OCI-LY3 (cell line): ENCODE data around the gene MXD3.
"Not testable (repeated sequence)": the region's sequence is repeated elsewhere in the genome, so short reads cannot be mapped to it uniquely, and the experiment has no call there.

Experiments used
- H2AFZ ChIP-seq: fragments of 200-600, 300-600 bp; shearing (Covaris generic); 2 replicates; pipeline ENCODE4 v1.6.0; 2014; ENCODE audit warnings: antibody characterized with exemption, low read depth, low read length
- H3K27ac ChIP-seq: fragments of 200-600, 300-600 bp; sonication (generic); 2 replicates; pipeline ENCODE4 v1.5.1; 2014; ENCODE audit warnings: mild to moderate bottlenecking, low read length, moderate library complexity, mixed read lengths
- H3K27me3 ChIP-seq: fragments of 200-600, 300-600 bp; sonication (generic); 2 replicates; pipeline ENCODE4 v1.6.1; 2014; ENCODE audit warnings: low read depth, low read length, mixed read lengths
- H3K36me3 ChIP-seq: fragments of 200-600, 300-600 bp; sonication (generic); replicated peaks from 2 replicates; pipeline ENCODE3; 2014; ENCODE audit warnings: low read depth, low read length, mixed read lengths
- H3K4me1 ChIP-seq: fragments of 300-600, 200-600 bp; sonication (generic); 2 replicates; pipeline ENCODE4 v1.6.1; 2014; ENCODE audit warnings: low read length, mixed read lengths
- H3K4me2 ChIP-seq: fragments of 200-600, 300-600 bp; sonication (generic); 2 replicates; pipeline ENCODE4 v1.6.1; 2014; ENCODE audit warnings: low read length, mixed read lengths
- H3K4me3 ChIP-seq: fragments of 300-600, 200-600 bp; sonication (generic); 2 replicates; pipeline ENCODE4 v1.5.1; 2014; ENCODE audit warnings: antibody characterized with exemption, mild to moderate bottlenecking, low read length, moderate library complexity
- H3K79me2 ChIP-seq: fragments of 300-600, 200-600 bp; shearing (Covaris generic); 2 replicates; pipeline ENCODE4 v1.6.1; 2014; ENCODE audit warnings: mild to moderate bottlenecking, low read length, mixed read lengths
- H3K9ac ChIP-seq: fragments of 300-600, 200-600 bp; shearing (Covaris generic); 2 replicates; pipeline ENCODE4 v1.6.0; 2014; ENCODE audit warnings: mild to moderate bottlenecking, low read length, moderate library complexity
- H3K9me3 ChIP-seq: fragments of 200-600, 300-600 bp; shearing (Covaris generic); 2 replicates; pipeline ENCODE4 v1.6.1; 2014; ENCODE audit warnings: low read length, mixed read lengths; ENCODE audit not compliant: insufficient read depth
- H4K20me1 ChIP-seq: fragments of 200-600, 300-600 bp; sonication (generic); 2 replicates; pipeline ENCODE4 v1.6.1; 2016; ENCODE audit warnings: low read length, mixed read lengths; ENCODE audit not compliant: insufficient read depth
- EZH2phosphoT487 ChIP-seq: fragments of 200-600 bp; shearing (Covaris generic); IDR thresholded peaks from 2 replicates; pipeline ENCODE4 v1.6.1; 2018; ENCODE audit warnings: antibody characterized with exemption, mixed run types, low read depth
- TF ChIP-seq, protein P1 (sequence below): fragments of 200-600, 300-600 bp; sonication (generic); IDR thresholded peaks from 2 replicates; pipeline ENCODE4 v1.5.1; 2014; ENCODE audit warnings: antibody characterized with exemption, low read length, low read depth

The MXD3 gene

DNA sequence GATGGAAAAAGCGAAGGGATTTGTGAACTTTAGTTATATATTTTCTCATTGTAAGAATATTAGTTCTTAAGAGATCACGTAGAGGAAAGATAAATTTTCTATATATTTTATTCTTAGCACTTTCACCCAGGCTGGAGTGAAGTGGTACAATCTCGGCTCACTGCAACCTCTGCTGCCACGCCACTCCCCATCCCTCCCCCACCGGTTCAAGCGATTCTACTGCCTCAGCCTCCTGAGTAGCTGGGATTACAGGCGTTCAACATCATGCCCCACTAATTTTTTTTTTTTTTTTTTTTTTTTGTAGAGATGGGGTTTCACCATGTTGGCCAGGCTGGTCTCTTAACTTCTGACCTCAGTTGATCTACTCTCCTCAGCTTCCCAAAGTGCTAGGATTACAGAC, 50.7 kb downstream of the MXD3 start:
- H3K27me3 ChIP-seq, result no peaks in the 10 kb centered on the region
- H3K9ac ChIP-seq, result no peak overlapping the region
- no peaks in the 10 kb centered on the region; the same call in 1 of the 2 replicates for H3K79me2 ChIP-seq
- H3K4me3 ChIP-seq, result no peak overlapping the region
- H2AFZ ChIP-seq, result no peak overlapping the region
- TF ChIP-seq, protein P1, sequence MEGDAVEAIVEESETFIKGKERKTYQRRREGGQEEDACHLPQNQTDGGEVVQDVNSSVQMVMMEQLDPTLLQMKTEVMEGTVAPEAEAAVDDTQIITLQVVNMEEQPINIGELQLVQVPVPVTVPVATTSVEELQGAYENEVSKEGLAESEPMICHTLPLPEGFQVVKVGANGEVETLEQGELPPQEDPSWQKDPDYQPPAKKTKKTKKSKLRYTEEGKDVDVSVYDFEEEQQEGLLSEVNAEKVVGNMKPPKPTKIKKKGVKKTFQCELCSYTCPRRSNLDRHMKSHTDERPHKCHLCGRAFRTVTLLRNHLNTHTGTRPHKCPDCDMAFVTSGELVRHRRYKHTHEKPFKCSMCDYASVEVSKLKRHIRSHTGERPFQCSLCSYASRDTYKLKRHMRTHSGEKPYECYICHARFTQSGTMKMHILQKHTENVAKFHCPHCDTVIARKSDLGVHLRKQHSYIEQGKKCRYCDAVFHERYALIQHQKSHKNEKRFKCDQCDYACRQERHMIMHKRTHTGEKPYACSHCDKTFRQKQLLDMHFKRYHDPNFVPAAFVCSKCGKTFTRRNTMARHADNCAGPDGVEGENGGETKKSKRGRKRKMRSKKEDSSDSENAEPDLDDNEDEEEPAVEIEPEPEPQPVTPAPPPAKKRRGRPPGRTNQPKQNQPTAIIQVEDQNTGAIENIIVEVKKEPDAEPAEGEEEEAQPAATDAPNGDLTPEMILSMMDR, result no peak
- TF ChIP-seq EZH2phosphoT487, result no peak
- H3K4me2 ChIP-seq, result no peak overlapping the region
- no peak overlapping the region for H3K27ac ChIP-seq
- no peaks in the 10 kb centered on the region for H4K20me1 ChIP-seq
- no peaks in the 10 kb centered on the region for H3K9me3 ChIP-seq
- H3K4me1 ChIP-seq, result no peaks in the 10 kb centered on the region
- peaks cover 45% of the 10 kb centered on the region for H3K36me3 ChIP-seq

DNA sequence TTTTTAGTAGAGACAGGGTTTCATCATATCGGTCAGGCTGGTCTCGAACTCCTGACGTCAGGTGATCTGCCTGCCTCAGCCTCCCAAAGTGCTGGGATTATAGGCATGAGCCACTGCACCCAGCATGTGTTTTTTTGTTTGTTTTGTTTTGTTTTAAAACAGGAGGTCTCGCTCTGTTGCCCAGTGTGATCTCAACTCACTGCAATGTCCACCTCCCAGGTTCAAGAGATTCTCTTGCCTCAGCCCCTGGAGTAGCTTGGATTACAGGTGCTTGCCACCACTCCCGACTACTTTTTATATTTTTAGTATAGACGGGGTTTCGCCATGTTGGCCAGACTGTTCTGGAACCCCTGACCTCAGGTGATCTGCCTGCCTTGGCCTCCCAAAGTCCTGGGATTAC, 53.0 kb downstream of the MXD3 start:
- H3K4me1 ChIP-seq, H3K9ac ChIP-seq, H4K20me1 ChIP-seq, H3K4me3 ChIP-seq, H3K79me2 ChIP-seq, H2AFZ ChIP-seq, H3K9me3 ChIP-seq, H3K27ac ChIP-seq, H3K4me2 ChIP-seq, H3K27me3 ChIP-seq: not testable (repeated sequence)
- peaks cover 48% of the 10 kb centered on the region for H3K36me3 ChIP-seq
